Keratinocyte (primary cell): ENCODE data around the gene TAOK2. TPM values are rescaled to one million over a fixed set of nuclear protein-coding genes. Genes with fewer than 3 reads are reported as not detected.

Experiments
- DNase-seq: peaks from one replicate; pipeline ENCODE4 v3.0.0-alpha.2; 2011; ENCODE audit warnings: low read depth, missing footprints, low spot score
- FAIRE-seq: peaks from 2 replicates; lab custom pipeline; 2011; peaks lifted over from hg19 to GRCh38; lab: Jason Lieb, UNC
- H2AFZ ChIP-seq: 2 replicates; pipeline ENCODE4 v1.6.0; 2012; ENCODE audit warnings: low read length, control low read depth, inconsistent platforms; ENCODE audit not compliant: control insufficient read depth
- H3K27ac ChIP-seq: 2 replicates; pipeline ENCODE4 v1.5.1; 2011; ENCODE audit warnings: low read length; ENCODE audit not compliant: control insufficient read depth, insufficient read depth
- H3K27me3 ChIP-seq: 3 replicates; pipeline ENCODE4 v1.6.0; 2011; ENCODE audit warnings: low read length; ENCODE audit not compliant: control insufficient read depth, insufficient read depth; ENCODE audit errors: extremely low read depth
- H3K36me3 ChIP-seq, 2 experiments: 2 replicates in 1 of 2; 3 replicates in 1 of 2; pipeline ENCODE4 v1.5.1; 2011; ENCODE audit warnings: low read length in 2 of 2, mild to moderate bottlenecking in 1 of 2; ENCODE audit not compliant: control insufficient read depth in 2 of 2, insufficient read depth in 2 of 2; ENCODE audit errors: extremely low read depth in 1 of 2
- H3K4me1 ChIP-seq: 3 replicates; pipeline ENCODE4 v1.5.1; 2011; ENCODE audit warnings: low read length; ENCODE audit not compliant: control insufficient read depth, insufficient read depth; ENCODE audit errors: extremely low read depth
- H3K4me2 ChIP-seq: 3 replicates; pipeline ENCODE4 v1.6.0; 2011; ENCODE audit warnings: low read depth, low read length; ENCODE audit not compliant: control insufficient read depth, insufficient read depth; ENCODE audit errors: extremely low read depth
- H3K4me3 ChIP-seq, 3 experiments: fragments of 200-600 bp in 1 of 3; sonication (generic) in 1 of 3; 2 replicates in 2 of 3; 3 replicates in 1 of 3; pipeline ENCODE4 v1.5.1; 2011 to 2016; ENCODE audit warnings: low read length in 3 of 3, mild to moderate bottlenecking in 3 of 3, control low read depth in 2 of 3, inconsistent platforms in 1 of 3, low read depth in 1 of 3, mixed read lengths in 1 of 3, mixed run types in 1 of 3, moderate library complexity in 1 of 3; ENCODE audit not compliant: control insufficient read depth in 2 of 3, insufficient read depth in 2 of 3; ENCODE audit errors: extremely low read depth in 1 of 3
- H3K79me2 ChIP-seq: 2 replicates; pipeline ENCODE4 v1.6.0; 2012; ENCODE audit warnings: low read length; ENCODE audit not compliant: control insufficient read depth, insufficient read depth
- H3K9ac ChIP-seq: 3 replicates; pipeline ENCODE4 v1.6.0; 2011; ENCODE audit warnings: low read length; ENCODE audit not compliant: control insufficient read depth, insufficient read depth; ENCODE audit errors: extremely low read depth
- H3K9me1 ChIP-seq: 3 replicates; pipeline ENCODE4 v1.6.0; 2011; ENCODE audit warnings: low read length; ENCODE audit not compliant: control insufficient read depth, insufficient read depth; ENCODE audit errors: extremely low read depth
- H3K9me3 ChIP-seq: 2 replicates; pipeline ENCODE4 v1.5.1; 2012; ENCODE audit warnings: low read depth, low read length; ENCODE audit not compliant: control insufficient read depth
- H4K20me1 ChIP-seq: 3 replicates; pipeline ENCODE4 v1.6.0; 2011; ENCODE audit warnings: low read length; ENCODE audit not compliant: control insufficient read depth, insufficient read depth; ENCODE audit errors: extremely low read depth
- CTCF ChIP-seq, 3 experiments: IDR thresholded peaks in 1 of 3; conservative IDR thresholded peaks in 1 of 3; optimal IDR thresholded peaks in 1 of 3; 2 replicates in 2 of 3; 3 replicates in 1 of 3; pipeline versions ENCODE3 to v1.5.1; 2011; ENCODE audit warnings: low read length in 3 of 3, mild to moderate bottlenecking in 3 of 3, moderate library complexity in 2 of 3, control low read depth in 1 of 3, inconsistent platforms in 1 of 3; ENCODE audit not compliant: insufficient read depth in 2 of 3; ENCODE audit errors: extremely low read depth in 1 of 3
- EZH2 ChIP-seq: IDR thresholded peaks from one replicate; pipeline ENCODE4 v1.6.1; 2012; ENCODE audit warnings: inconsistent platforms, mild to moderate bottlenecking, low read length, moderate library complexity
- dilution Hi-C: fragments of 300-500 bp; cut with MboI; formaldehyde crosslinking; loops from one replicate; pipeline ENCODE4 v1.7.0; 2020; ENCODE audit warnings: low sequenced_read_pairs; ENCODE audit not compliant: extremely low pct_ligation_motif_present
- polyA plus RNA-seq, 5 experiments: library from polyadenylated mRNA; depleted of rRNA in 3 of 5; stranded (reverse) in 3 of 5; stranded (forward) in 1 of 5; unstranded in 1 of 5; fragments of >200 nt; gene quantifications; 1 replicate in 1 of 5; 2 replicates in 3 of 5; 3 replicates in 1 of 5; pipeline versions ENCODE4 v1.2.1 to v1.2.3, GENCODE V29; 2011 to 2012; ENCODE audit warnings: missing spikeins in 2 of 5, low read depth in 1 of 5, low replicate concordance in 1 of 5

TAOK2 gene
- polyA plus RNA-seq, 1 donor (not counting 4 experiments of a cell fraction or from before 2014, with no cell fraction given): 13.8 TPM

GRCh38 chr16:29963021-29963743, 10.5 kb upstream of the TAOK2 start:
- Histone ChIP-seq H2AFZ (no peak overlapping the region), H3K36me3 (peaks cover 4 to 8% of the 10 kb centered on the region in 2 experiments), H3K27me3 (no peaks in the 10 kb centered on the region), H3K79me2 (no peaks in the 10 kb centered on the region), H3K27ac (no peak overlapping the region), H3K4me3 (peak overlapping the region; percentile 67 to 79 (median 72)), H3K9me3 (no peaks in the 10 kb centered on the region), H3K9ac (peak overlapping the region; percentile 82), H3K4me1 (peaks cover 10% of the 10 kb centered on the region), H3K4me2 (peak overlapping the region; percentile 88), H3K9me1 (peaks cover 3% of the 10 kb centered on the region), H4K20me1 (no peaks in the 10 kb centered on the region)
- DNase-seq (no peak), FAIRE-seq (no peak)
- dilution Hi-C loops: no loop called here
- no peak for TF ChIP-seq EZH2
- no peak for TF ChIP-seq CTCF (optimal IDR thresholded peaks at IDR 0.05 in 1 of 3, IDR thresholded peaks at IDR 0.05 in 1 of 3, conservative IDR thresholded peaks at IDR 0.05 in 1 of 3; ENCODE audit: extremely low read depth in 1 of 3, insufficient read depth in 2 of 3, low read length in 3 of 3)

- no peak overlapping the region for H2AFZ ChIP-seq
- no peak overlapping the region for H3K9ac ChIP-seq
- H3K4me1 ChIP-seq: no peaks in the 10 kb centered on the region
- no peak overlapping the region for H3K4me2 ChIP-seq
- H3K27ac ChIP-seq: no peak overlapping the region
- peaks cover 3% of the 10 kb centered on the region for H3K9me1 ChIP-seq
- TF ChIP-seq EZH2 (no peak), CTCF (optimal IDR thresholded peaks at IDR 0.05 in 1 of 3, IDR thresholded peaks at IDR 0.05 in 1 of 3, conservative IDR thresholded peaks at IDR 0.05 in 1 of 3; ENCODE audit: extremely low read depth in 1 of 3, insufficient read depth in 2 of 3, low read length in 3 of 3) (no peak)
- H3K79me2 ChIP-seq: no peaks in the 10 kb centered on the region
- H4K20me1 ChIP-seq: no peaks in the 10 kb centered on the region
- peaks cover 5 to 17% of the 10 kb centered on the region in 2 experiments for H3K36me3 ChIP-seq
- H3K9me3 ChIP-seq: no peaks in the 10 kb centered on the region
- no peaks in the 10 kb centered on the region for H3K27me3 ChIP-seq
- no peak overlapping the region for H3K4me3 ChIP-seq
- dilution Hi-C loops: no loop called here
- DNase-seq (no peak), FAIRE-seq (no peak)
These were observed 5.5 kb upstream of the TAOK2 start for GRCh38 chr16:29968205-29968604.
